Chondrocyte (in vitro differentiated cells): ENCODE data around the gene ARHGEF33. TPM values are rescaled to one million over a fixed set of nuclear protein-coding genes. Genes with fewer than 3 reads are reported as not detected.

Source experiments
- DNase-seq: peaks from one replicate; pipeline ENCODE4 v3.0.0; 2021; ENCODE audit warnings: mixed read lengths, low spot score
- H3K27ac Mint-ChIP-seq: one replicate; pipeline ENCODE4 v1.8.0; 2021; ENCODE audit warnings: mild to moderate bottlenecking, moderate library complexity, mixed read lengths; ENCODE audit not compliant: unreplicated experiment
- H3K27me3 Mint-ChIP-seq: 2 replicates; pipeline ENCODE4 v1.8.0; 2021; ENCODE audit warnings: low read depth, mixed read lengths
- H3K36me3 Mint-ChIP-seq: 2 replicates; pipeline ENCODE4 v1.8.0; 2021; ENCODE audit warnings: low read depth, mixed read lengths
- H3K4me1 Mint-ChIP-seq: 2 replicates; pipeline ENCODE4 v1.8.0; 2021; ENCODE audit warnings: low read depth, mild to moderate bottlenecking, mixed read lengths
- H3K4me3 Mint-ChIP-seq: one replicate; pipeline ENCODE4 v1.8.0; 2021; ENCODE audit warnings: mild to moderate bottlenecking, moderate library complexity, mixed read lengths; ENCODE audit not compliant: unreplicated experiment
- H3K9me3 Mint-ChIP-seq: 2 replicates; pipeline ENCODE4 v1.8.0; 2021; ENCODE audit warnings: low read depth, mixed read lengths
- total RNA-seq: library from RNA; stranded (reverse); gene quantifications from 3 replicates; pipeline ENCODE4 v1.2.1, GENCODE V29; 2021
- TF ChIP-seq, protein P1 (sequence below): fragments of 200-600 bp; sonication (generic); IDR thresholded peaks from 2 replicates; pipeline ENCODE4 v1.5.0; 2021; ENCODE audit warnings: antibody characterized with exemption, mild to moderate bottlenecking, moderate library complexity

The ARHGEF33 gene
- total RNA-seq, 1 donor from 2014 or later = 0.87 TPM

GRCh38 chr2:38981003-38981669 lies 91.5 kb downstream of the ARHGEF33 start:
- TF ChIP-seq, protein P1, sequence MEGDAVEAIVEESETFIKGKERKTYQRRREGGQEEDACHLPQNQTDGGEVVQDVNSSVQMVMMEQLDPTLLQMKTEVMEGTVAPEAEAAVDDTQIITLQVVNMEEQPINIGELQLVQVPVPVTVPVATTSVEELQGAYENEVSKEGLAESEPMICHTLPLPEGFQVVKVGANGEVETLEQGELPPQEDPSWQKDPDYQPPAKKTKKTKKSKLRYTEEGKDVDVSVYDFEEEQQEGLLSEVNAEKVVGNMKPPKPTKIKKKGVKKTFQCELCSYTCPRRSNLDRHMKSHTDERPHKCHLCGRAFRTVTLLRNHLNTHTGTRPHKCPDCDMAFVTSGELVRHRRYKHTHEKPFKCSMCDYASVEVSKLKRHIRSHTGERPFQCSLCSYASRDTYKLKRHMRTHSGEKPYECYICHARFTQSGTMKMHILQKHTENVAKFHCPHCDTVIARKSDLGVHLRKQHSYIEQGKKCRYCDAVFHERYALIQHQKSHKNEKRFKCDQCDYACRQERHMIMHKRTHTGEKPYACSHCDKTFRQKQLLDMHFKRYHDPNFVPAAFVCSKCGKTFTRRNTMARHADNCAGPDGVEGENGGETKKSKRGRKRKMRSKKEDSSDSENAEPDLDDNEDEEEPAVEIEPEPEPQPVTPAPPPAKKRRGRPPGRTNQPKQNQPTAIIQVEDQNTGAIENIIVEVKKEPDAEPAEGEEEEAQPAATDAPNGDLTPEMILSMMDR = no peak
- Mint-ChIP-seq H3K4me1 (peaks cover 4% of the 10 kb centered on the region), H3K4me3 (no peak overlapping the region), H3K27me3 (no peaks in the 10 kb centered on the region), H3K9me3 (no peaks in the 10 kb centered on the region), H3K27ac (no peak overlapping the region), H3K36me3 (peaks cover 15% of the 10 kb centered on the region)
- DNase-seq = no peak

GRCh38 chr2:38981670-38982357 lies 92.1 kb downstream of the ARHGEF33 start:
- Mint-ChIP-seq H3K36me3 (peaks cover 15% of the 10 kb centered on the region), H3K4me1 (peaks cover 4% of the 10 kb centered on the region), H3K4me3 (no peak overlapping the region), H3K27me3 (no peaks in the 10 kb centered on the region), H3K27ac (no peak overlapping the region), H3K9me3 (no peaks in the 10 kb centered on the region)
- TF ChIP-seq, protein P1 = no peak
- no peak for DNase-seq

GRCh38 chr2:38982498-38982897 lies 92.8 kb downstream of the ARHGEF33 start:
- Mint-ChIP-seq H3K36me3 (peaks cover 18% of the 10 kb centered on the region), H3K27me3 (no peaks in the 10 kb centered on the region), H3K4me1 (peaks cover 4% of the 10 kb centered on the region), H3K27ac (no peak overlapping the region), H3K9me3 (no peaks in the 10 kb centered on the region), H3K4me3 (no peak overlapping the region)
- DNase-seq = no peak
- TF ChIP-seq, protein P1 = no peak

- no peak overlapping the region for H3K27ac Mint-ChIP-seq
- no peaks in the 10 kb centered on the region for H3K9me3 Mint-ChIP-seq
- no peaks in the 10 kb centered on the region for H3K4me1 Mint-ChIP-seq
- TF ChIP-seq, protein P1 = no peak
- peaks cover 22% of the 10 kb centered on the region for H3K36me3 Mint-ChIP-seq
- H3K4me3 Mint-ChIP-seq = no peak overlapping the region
- no peaks in the 10 kb centered on the region for H3K27me3 Mint-ChIP-seq
- DNase-seq = no peak
These were observed 99.0 kb downstream of the ARHGEF33 start for GRCh38 chr2:38988716-38989115.

GRCh38 chr2:38991899-38992298 lies 102.2 kb downstream of the ARHGEF33 start:
- Mint-ChIP-seq H3K27ac (no peak overlapping the region), H3K9me3 (no peaks in the 10 kb centered on the region), H3K36me3 (peaks cover 12% of the 10 kb centered on the region)

More at GRCh38 chr2:38991899-38992298, 102.2 kb downstream of the ARHGEF33 start:
- Mint-ChIP-seq H3K27me3 (no peaks in the 10 kb centered on the region), H3K4me3 (no peak overlapping the region), H3K4me1 (no peaks in the 10 kb centered on the region)
- TF ChIP-seq, protein P1 = no peak
- no peak for DNase-seq
